Stimulated activated CD8-positive, alpha-beta memory T cell treated with anti-CD3 and anti-CD28 coated beads, Interleukin-4, amount 100 ng/mL, for 4 hours (primary cell): Measurements from ENCODE around the gene ZCRB1.
"Not testable (repeated sequence)": the region's sequence is repeated elsewhere in the genome, so short reads cannot be mapped to it uniquely, and the experiment has no call there.

Experiments
- DNase-seq, 2 donors: peaks; one replicate each; pipeline ENCODE4 v3.0.0-alpha.2; 2020; ENCODE audit warnings: low read depth in 2 of 2, low spot score in 1 of 2

Gene ZCRB1

DNA sequence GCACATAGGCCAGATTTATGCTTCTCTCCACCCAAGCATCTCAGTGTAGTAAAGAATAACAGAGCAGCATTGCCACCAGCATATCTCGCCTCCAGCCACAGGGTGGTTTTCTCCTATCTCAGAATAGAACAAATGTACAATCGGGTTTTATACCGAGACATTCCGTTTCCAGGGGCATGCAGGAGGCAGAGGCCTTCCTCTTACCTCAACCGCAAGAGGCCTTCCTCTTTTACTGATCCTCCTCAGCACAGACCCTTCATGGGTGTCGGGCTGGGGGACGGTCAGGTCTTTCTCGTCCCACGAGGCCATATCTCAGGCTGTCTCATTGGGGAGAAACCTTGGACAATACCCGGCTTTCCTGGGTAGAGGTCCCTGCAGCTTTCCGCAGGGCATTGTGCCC lies 4.2 kb upstream of the ZCRB1 start:
- DNase-seq, result not testable (repeated sequence)

DNA sequence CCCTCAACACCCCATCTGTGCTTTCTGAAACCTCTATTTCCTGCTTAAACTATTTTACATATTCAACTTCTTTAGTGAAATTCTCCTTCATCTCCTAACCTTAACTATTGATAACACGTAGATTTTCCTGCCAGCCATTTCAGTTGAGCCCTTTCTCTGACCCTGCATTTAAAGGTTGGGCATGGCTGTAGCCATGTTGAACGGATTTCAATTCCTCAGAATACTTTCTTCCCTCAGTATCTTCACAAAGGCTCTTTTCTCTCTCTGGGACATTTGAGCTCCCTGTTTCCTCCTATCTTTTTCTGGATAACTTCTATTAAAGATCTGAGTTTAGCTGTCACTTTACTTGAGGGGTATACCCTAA lies 1.3 kb upstream of the ZCRB1 start:
- no peak for DNase-seq

DNA sequence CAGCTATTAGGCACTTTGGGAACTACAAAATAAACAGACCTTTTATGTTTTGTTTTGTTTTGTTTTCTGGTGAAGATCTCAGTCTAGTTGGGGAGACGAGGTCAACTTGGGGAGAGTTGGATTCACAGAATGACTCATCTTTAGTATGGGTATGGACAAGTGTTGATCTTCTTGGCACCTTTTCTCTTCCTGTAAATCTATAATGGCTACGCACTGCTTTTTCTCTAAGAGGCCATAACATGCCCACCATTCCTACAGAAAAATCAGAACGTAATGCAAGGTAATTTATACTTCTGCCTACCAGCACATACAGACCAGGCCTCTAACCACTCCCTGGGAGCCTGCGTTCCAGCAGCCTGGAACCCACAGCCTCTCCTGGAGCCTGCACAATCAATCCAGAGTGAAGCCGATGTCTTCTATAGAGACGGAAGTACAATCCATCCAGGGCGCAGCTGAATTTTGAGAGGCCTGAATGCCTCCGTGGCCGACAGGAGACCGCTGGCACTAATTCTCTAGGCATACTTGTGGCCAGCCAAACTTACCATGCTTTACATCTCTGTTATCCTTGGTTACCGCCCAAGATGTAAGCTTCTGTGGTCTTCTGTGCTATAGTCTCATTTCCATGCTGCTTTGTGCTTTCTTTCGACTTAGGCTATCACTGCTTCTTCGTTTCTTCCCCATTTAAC lies 790 bp upstream of the ZCRB1 start:
- DNase-seq, result no peak

DNA sequence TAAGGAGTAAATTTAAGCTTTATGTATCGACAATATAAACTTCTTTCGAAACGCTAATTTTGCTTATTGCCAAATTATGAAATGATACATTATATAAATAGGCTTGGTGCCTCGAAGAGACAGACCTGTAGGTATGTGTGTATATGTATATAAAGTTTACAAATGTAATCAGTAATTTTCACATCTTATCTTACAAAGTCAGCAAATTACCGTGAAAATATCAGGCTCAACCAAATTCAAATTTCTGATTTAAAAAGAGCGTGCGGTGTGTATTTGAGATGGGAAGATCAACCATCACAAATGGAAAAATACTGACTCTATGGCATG lies 605 bp downstream of the ZCRB1 start:
- DNase-seq, result no peak

DNA sequence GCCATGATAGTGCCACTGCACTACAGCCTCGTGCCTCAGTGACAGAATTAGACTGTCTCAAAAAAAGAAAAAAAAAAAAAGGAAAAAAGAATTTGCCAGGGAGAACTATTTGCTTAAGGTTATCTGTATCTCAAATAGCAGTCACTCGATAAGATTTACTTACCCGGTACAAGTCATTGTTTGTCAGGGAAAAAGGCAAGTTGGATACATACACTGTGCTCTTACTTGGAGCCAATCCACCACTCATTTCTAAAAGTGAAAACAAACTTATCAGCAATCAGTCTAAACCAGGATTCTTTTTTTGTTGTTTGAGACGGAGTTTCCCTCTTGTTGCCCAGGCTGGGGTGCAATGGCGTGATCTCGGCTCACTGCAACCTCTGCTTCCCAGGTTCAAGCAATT lies 2.0 kb downstream of the ZCRB1 start:
- no peak for DNase-seq

DNA sequence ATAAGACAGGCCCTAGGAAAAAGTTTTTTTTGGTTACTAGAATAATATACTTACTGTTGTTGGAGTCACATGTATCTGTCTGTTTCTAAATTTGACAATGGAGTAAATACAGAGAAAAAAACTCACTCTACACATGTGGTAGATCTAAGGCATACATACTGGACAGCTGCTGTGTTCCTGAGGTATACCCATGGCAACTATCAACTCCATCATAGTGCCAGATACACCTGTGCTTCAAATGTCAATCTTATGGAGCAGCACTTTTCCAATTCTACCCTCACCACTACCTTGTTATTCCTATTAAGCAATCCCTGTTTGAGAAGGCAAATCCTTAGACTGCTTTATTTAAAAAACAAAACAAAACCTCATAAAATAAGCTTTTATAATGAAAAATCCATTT lies 3.3 kb downstream of the ZCRB1 start:
- DNase-seq, result no peak

DNA sequence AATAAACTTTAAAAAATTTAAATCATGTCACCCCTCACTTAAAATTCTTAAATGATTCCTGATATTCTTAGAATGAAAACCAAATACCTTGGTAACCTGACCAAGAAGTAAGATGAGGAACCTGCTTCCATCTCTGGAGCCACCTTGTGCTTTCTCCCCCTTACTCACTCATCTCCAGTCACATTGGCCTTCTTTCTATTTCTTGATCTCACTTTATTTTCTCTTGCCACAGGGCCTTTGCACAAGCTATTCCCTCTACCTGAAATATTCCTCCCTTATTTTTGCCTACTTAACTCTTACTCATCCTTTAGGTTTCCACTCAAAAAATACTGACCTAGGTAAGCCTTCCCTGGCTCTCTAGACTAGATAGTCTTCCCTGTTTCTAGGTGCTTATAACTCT lies 5.1 kb downstream of the ZCRB1 start:
- no peak for DNase-seq

DNA sequence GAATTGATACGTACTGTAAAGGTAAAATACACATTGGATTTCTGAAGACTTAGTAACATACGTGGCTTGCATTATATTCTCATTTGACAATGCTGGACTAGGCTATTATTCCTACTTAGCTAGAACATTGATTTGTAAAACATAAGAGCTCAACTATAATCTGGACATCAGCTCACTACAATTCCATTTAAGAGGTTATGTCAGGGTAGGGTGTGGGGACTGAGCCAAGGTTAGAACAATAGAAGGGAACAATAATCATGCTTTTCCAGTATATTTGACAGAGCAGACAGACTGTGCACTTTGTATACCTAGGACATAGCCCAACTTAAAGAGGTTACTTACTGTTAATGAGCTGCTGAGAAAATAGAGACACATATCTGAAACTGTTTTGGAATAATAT lies 10.8 kb downstream of the ZCRB1 start:
- no peak for DNase-seq

DNA sequence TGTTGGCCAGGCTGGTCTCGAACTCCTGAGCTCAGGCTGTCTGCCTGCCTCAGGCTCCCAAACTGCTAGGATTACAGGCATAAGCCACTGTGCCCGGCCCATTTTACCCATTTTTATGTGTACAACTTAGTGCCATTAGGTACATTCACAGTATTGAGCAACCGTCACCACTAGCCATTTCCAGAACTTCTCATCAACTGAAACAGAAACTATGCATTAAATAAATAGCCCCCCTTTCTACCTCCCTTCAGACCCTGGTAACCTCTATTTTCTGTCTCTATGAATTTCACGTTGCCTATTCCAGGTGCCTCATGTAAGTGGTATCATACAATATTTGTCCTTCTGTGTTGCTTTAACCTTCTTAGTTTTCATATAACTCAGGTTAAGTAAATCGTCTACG lies 15.9 kb downstream of the ZCRB1 start:
- DNase-seq, result no peak

DNA sequence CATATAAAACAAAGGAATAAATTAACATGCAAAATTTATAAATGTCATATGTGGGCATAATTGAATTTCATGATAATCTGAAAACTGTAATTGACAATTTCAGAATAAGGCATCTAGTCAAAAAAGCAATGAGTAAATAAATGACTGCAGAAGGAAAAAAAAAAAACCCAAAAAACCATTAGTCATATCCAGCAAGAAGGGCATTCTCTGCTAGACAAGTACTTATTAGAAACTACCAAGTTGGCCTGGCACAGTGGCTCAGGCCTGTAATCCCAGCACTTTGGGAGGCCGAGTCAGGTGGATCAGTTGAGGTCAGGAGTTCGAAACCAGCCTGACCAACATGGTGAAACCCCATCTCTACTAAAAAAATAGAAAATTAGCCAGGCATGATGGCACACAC lies 17.5 kb downstream of the ZCRB1 start:
- no peak for DNase-seq

DNA sequence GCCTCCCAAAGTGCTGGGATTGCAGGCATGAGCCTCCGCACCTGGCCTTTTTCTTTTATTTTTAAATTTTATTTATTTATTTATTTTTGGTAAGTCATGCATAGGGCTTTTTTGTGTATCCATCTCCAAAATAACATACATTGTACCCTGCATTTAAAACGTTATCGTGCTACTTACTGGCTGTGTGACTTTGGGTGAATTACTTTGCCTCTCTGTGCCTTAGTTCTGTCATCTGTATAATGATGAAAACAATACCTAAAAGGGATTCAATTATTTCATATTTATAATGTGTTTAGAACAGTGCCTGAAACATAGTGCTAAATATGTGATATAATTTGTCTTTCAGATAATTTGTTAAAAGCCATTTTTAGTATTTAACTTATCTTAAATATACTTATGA lies 19.6 kb downstream of the ZCRB1 start:
- no peak for DNase-seq

DNA sequence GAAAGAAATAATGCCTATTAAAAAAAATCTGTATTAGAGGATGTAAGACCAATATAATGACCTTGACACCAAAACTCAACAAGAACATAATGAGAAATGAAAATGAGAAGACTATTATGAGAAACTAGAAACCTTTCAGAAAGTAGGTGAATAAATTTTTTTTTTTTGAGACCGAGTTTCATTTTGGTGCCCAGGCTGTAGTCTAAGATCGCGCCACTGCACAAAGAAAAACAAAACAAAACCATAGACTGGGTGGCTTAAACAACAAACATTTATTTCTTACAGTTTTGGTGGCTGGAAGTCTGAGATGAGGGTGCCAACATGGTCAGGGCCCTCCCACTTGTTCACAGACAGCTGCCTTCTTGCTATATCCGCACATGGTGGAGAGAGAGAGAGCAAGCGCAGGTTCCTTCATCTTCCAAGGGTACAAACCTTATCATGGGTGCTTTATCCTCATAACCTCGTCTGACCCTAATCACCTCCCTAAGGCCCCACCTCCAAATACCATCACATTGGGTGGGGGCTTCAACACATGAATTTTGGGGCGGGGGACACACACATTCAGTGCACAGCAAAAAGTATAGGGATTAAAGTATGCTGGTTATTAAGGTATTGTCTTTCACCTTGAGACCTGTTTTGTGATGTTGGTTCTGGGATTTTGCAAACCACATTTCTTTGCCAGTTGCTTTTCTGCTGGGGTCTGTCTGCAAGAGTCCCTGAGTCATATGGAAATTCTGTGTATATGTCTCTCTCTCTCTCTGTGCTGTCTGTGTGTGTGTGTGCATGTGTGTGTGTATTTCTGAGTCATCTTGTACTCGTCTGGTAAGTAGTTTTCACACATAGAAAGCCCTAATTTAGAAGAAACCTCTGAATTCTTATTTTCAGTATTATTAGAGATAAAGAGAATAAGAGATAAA lies 26.2 kb downstream of the ZCRB1 start:
- peak; percentile 21 to 34 for DNase-seq

DNA sequence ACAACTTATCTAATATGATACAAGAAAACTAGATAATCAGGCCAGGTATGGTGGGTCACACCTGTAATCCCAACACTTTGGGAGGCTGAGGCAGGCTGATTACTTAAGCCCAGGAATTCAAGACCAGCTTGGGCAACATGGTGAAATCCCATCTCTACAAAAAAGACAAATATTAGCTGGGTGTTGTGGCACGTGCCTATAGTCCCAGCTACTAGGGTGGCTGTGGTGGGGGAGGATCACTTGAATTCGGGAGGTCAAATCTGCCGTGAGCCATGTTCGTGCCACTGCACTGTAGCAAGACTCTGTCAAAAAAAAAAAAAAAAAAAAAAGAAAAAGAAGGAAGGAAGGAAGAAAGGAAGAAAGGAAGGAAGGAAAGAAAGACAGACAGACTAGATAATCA lies 27.0 kb downstream of the ZCRB1 start:
- DNase-seq, result no peak

DNA sequence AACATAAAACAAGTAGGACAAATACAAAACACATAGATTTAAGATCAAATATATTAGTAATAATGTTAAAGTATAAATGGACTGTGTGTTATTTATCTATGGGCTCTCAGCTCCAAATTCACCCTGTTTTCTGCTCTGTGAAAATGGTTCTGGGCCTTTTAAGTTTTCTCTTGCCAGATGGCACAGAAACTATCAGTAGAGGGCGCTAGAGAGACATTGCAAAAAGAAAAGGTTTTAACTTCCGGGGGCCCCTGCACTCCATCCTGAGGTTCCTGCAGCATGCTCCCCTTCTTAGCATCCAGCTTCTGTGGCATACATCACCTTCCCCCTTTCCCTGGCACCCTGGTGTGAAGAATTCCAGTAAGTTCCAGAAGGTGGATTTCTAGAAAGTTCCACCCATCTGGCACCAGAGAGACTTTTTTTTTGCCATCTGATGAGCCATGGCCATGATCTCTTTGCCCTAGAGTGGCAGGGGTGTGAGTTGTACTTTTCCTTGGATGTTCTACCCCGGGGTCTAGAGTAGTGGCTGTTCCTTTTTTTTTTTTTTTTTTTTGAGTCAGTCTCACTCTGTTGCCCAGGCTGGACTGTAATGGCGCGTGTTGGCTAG lies 29.3 kb downstream of the ZCRB1 start:
- no peak for DNase-seq

DNA sequence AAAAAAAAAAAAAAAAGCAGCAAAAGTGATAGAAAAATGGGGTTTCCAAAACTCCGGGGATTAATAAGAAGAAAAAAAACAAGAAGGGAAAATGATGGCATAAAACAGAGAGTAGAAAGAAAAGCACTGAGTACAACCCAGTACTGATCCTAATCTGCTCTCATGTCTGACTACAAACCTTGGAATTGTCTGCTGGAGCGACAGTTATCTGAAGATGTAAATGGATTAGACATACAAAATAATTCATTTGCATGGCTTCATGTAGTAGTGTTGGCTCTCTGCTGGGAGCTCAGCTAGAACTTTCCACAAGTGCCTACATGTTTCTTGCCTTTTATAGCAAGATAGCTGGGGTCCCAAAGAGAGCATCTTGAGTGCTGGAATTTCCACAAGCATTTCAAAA lies 34.2 kb downstream of the ZCRB1 start:
- no peak for DNase-seq

DNA sequence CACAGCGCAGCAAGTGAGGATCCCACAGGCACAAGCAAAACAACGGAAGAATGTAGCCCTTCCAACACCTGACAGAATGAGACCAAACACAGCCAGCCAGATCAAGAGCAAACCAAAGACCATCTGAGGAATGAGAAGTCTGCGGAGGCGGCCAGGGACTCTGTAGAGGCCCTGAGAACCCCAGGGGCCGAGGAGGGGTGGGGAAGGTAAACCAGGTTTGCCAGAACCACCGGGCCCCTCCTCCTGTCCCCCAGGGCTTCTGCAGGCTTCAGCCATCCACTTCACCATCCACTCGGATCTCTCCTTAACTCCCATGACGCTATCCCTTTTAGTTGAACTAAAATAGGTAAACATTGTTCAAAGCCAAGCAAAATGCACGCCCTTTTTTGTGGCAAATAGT lies 37.4 kb downstream of the ZCRB1 start:
- no peak for DNase-seq

DNA sequence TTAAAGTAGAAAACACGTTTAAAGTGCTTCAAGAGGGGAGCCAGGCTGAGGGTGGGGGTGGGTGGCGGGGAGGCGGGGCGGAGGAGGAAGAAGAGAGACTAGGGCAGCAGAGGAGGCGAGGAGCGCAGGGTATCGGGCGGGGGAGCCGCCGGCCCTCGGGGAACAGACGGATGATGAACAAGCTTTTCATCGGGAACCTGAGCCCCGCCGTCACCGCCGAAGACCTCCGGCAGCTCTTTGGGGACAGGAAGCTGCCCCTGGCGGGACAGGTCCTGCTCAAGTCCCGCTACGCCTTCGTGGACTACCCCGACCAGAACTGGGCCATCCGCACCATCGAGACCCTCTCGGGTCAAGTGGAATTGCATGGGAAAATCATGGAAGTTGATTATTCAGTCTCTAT lies 39.2 kb downstream of the ZCRB1 start:
- DNase-seq, result no peak

DNA sequence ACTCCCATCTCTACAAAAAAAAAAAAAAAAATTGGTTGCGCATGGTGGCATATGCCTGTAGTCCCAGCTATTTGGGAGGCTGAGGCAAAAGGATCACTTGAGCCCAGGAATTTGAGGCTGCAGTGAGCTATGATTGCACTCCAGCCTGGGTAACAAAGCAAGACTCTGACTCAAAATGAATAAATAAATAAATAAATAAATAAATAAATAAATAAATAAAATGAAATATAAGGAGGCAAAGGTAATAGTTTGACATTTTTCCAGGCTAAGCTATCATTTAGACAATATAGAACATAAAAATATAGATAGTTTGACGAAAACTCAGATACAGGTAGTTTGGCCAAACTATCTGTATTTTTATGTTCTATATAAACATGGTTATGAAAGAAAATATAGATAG lies 40.5 kb downstream of the ZCRB1 start:
- DNase-seq, result no peak

DNA sequence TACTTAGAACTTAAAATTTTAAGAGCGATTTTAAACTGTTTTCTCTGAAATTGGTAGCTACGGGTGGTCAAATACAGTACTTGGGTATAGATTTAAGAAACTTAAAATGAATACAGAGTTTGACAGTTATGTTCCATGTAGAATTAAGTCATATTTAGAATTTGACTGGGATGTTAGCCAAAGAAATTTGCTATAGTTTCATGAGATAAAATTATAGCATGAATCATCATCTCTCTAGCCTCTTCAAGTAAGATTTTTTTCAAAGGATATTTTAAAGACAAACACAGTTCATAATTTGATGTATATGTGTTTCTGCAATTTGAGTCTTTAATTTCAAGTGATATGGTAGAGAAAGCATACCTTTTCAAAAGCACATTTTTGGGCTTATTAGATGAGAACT lies 41.0 kb downstream of the ZCRB1 start:
- no peak for DNase-seq

DNA sequence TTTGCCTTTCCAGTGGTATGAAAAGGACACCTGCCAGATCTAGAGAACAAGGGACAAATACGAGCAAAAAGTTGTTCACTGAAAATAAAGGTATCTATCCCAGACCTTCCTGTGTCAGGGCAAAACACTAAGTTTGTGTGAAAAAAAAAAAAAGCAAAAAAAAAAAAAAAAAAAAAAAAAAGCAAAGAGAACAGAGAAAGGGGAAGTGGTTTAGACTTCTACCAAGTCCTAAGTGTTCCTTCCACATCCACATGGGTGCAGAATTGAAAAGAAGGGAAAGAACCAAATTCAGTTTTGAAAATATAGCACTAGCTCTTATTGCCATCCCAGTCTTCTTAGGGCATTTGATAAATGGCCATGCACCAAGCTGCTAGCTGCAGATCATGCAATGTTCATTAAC lies 41.7 kb downstream of the ZCRB1 start:
- no peak for DNase-seq

DNA sequence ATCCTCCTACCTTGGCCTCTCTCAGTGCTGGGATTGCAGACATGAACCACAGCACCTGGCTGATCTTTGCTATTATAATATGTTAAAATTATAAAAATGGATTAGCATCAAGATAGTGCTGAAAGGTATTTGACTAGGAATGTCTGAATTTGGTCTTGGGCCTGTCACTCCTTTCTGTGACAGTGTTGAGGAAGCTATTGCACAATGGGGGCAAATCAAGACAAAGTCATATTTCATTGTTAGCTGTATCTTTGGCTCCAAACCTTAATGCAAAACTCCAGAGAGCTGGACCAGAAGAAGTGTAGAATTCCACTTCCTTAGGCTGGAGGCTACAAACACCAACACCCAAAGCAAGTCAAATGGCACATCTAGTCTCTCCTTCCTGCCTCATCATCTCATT lies 42.2 kb downstream of the ZCRB1 start:
- DNase-seq, result no peak

DNA sequence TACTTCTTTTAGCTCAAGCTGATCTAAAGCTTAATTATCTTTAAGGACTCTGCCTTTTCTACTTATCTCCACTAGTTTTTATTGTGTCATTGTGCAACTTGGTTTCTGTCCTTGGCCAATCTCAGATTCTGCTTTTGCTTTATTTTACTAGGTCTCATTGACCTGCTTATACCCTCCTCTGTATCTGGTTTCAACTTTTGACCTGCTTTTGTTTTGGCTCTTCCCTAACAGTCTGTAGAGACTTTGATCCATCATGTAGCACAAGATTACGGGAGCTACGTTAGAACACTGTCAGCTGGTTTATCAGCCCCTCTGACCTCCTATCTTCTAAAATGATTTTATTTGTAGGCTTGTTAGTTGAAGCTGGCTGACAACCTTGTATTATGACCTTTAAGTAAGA lies 43.6 kb downstream of the ZCRB1 start:
- DNase-seq, result no peak

DNA sequence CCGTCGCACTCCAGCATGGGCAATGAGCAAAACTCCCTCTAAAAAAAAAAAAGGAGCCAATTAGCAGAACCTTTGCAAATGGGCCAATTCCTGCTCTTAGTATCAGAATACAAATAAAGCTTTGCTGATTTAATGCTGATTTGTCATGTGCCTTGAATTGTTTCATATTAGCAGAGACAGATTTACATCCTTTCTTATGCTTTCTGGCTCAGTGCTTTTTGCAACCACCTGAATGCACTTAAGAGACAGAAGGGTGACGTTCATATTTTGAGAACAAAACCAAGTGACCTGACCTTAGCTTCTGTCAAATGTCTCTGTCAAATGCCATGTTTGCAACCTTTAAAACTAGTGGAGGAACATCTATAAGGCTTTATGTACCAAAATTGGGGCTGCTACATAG lies 44.0 kb downstream of the ZCRB1 start:
- DNase-seq, result no peak
